GM12891 (cell line): ENCODE data around the gene AGT.
"Not testable (repeated sequence)": the region's sequence is repeated elsewhere in the genome, so short reads cannot be mapped to it uniquely, and the experiment has no call there.

Experiments
- POLR2A ChIP-seq: IDR thresholded peaks from 2 replicates; pipeline ENCODE4 v1.6.1; 2011; ENCODE audit warnings: low read depth, low read length, control low read depth
- POLR2AphosphoS5 ChIP-seq: IDR thresholded peaks from 2 replicates; pipeline ENCODE4 v1.6.1; 2011; ENCODE audit warnings: low read depth, low read length, control low read depth
- TAF1 ChIP-seq: IDR thresholded peaks from 2 replicates; pipeline ENCODE4 v1.6.1; 2011; ENCODE audit warnings: low read depth, low read length, control low read depth

GRCh38 chr1:230698964-230699363 lies 15.0 kb downstream of the AGT start:
- not testable (repeated sequence) for TF ChIP-seq POLR2AphosphoS5, POLR2A, TAF1
